Measurements from ENCODE around the gene TMEM95.

The TMEM95 gene

DNA sequence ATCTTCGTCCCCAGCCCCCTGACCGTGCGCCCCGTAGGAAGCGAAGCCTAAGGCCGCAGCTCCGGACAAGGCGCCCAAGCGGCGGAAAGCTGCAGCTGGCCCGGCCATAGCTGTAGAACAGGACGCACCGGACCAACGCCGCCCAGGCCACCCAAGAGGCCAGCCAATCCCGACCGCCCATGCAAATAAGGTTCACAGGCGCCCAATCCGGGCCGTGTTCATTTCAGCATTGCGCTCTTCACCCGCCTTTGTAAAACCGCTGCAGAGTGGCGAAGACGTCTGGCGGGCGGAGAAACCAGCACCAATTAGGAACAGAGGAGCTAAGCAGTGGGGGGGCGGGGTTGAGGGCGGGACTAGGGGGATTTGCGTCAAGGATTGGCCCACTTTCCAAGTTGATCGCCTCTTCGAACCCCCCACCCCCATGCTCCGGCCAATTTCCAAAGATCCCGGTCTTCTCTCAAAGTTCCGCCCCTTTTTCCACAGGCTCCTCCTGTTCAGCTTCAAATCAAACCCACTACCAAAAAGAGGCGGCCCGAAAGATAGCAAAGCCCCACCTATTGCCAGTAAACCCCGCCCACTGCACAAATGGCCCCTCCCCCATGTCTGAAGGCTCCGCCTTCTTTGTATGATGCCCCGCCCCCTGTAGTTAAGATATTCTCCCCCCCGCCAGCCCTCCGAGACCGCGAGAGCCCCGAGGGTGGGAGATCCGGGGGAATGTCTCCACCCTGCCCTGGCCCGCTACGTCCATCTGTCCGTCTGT lies 49.2 kb downstream of the TMEM95 start, which contains the start of gene TMEM256:
Gene TMEM256, minus strand, starts transcription at position 121 of the 760 bp plus-strand sequence. Its CDS starts 13 bp downstream, at position 108.
- DNase-seq (ENCODE audit: low read depth in 2 of 3, low spot score in 1 of 3), result peak; percentile 93 to 95 (median 95)

DNA sequence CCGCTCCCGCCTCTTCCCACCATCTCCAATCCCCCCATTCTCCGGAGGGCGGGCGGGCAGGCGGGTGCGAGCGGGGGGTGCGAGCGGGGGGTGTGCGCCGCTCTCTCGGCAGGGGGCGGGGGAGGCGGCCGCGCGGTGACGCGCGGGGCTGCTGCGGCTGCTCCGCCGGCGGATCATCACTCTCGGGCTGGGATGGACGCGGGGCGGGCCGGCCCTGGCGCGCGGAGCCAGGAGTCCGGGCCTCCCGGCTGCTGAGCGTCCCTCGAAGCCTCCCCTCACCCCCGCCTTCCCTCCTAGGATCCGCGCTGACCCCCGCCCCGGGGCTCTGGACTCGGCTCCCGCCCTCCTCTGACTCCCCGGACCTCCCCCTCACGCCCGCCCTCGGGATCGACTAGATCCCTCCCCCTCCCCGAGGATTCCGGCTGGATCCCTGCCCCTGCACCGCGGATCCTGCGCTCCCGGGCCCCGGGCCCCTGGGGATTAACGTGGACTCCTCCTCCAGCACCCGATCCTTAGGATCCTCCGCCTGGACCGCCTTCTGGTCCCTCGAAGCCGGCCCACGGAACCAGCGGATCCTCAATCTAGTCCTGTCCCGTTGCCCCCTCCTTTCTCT lies 49.9 kb downstream of the TMEM95 start:
- peak; percentile 21 to 47 (median 27) for DNase-seq (ENCODE audit: low read depth in 2 of 3, low spot score in 1 of 3)

DNA sequence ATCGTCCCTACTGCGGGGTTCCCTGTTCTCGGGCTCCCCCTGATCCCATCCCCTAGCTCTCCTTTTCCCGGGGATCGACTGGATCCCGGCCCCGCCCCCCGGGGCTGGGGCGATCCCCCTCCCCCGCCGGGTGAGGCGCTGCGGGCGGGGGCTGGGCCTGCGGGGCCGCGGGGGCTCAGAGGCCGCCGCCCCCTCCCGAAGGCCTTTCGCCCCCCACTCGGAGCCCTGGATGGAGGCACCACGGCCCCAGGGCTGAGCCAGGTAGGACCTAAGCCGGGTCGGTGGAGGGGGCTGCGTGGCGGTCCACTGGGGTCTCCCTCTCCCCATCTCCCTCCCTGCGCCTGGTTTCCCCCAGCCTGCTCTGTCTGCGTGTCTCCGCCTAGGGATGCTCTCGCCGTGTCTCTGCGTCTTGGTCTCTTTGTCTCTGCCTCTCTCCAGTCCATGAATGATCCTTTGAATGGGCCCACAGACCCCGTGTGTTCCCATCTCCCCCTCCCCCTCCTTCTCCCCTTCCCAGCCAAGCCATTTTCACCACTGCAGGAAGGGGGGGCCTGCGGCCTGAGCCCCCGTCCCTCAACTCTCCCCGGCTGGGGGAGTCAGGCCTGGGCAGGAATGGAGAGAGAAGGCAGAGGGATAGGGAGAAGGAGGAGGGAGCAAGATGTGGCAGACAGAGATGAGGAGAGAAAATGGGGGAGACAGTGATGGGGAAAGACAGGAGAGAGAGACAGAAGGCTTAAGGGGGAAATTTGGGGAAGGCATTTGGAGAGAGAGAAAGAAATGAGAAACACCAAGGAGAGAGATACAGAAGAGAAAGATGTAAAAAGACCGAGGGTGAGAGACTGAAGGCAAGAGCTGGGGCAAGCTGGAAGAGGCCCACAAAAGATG lies 50.6 kb downstream of the TMEM95 start:
- DNase-seq (ENCODE audit: low read depth in 2 of 3, low spot score in 1 of 3), result no peak

DNA sequence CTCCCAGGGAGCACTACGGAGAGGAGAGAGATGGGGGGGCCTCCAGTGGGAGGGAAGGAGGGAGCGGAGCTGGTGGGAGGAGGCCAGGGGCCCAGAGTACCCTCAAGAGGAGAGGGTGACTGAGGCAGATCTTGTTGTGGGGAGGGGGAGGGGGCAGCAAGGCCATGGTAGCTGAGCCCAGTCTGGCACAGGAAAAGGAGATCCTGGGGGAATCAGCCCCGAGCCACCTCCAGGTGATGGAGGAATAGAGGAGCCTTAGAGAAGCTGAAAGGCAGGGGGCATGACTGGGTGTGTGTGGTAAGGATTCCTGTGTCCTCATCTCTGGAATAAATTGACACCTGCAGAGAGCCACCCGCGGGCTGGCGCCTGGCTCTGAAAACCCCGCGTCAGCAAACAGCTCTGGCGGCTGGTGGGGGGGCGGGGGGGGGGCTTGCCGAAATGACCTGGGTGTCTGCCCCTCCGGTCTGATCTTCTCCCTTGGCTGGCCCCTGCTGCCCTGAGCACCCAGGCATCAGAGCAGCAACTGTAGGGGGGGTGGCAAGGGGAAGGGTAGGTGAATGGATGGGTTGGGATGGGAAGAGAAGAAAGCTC lies 51.4 kb downstream of the TMEM95 start:
- DNase-seq (ENCODE audit: low read depth in 2 of 3, low spot score in 1 of 3), result no peak

Measured in stimulated activated CD4-positive, alpha-beta T cell treated with anti-CD3 and anti-CD28 coated beads, Interleukin-12 subunit alpha, Interleukin-12 subunit beta, amount 100 ng/mL, for 48 hours (primary cell).